GM20000 (cell line): ENCODE data around the gene HIC2.
"Not testable (repeated sequence)": the region's sequence is repeated elsewhere in the genome, so short reads cannot be mapped to it uniquely, and the experiment has no call there.

Experiments
- DNase-seq: peaks from one replicate; pipeline ENCODE4 v3.0.0; 2012; ENCODE audit warnings: low spot score

The HIC2 gene

DNA sequence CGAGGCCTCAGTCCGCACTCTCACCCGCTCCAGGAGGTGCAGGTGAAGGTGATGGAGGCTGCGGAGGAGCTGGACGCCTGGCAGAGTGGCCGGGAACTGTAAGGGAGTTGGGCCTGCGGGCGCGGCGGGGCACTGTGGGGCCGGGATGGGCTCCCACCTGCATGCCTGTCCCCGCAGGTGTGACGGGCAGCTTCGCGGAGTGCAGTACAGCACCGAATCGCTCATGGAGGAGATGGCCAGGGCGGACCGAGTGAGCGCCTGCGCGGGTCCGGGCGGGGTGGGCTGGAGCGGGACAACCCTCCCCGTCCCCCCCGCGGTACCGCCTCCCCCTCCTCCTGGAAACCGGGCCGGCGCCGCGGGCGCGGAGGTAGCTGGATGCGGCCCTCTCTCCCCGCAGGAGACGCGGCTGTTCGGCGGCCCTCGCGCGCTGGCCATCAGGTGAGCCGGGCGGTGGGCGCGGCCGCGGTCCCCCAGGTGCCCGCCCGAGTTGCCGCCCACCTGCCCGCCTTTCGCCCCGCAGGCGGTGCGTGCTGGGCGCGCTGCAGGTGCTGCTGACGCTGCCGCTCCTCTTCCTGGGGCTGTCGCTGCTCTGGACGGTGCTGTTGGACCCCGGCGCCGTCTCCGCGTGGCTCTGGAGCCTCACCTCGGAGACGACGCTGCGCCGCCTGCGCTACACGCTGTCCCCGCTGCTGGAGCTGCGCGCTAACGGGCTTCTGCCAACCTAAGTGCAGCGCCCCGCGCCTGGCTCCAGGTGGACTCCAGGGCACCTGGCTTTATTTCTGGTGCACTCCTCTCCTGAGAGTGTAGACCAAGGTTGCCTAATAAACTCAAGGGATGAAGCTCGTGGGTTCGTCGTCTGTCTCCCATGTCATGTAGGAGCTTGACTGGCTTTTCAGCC is 52.2 kb downstream of the HIC2 start:
- DNase-seq, result not testable (repeated sequence)

DNA sequence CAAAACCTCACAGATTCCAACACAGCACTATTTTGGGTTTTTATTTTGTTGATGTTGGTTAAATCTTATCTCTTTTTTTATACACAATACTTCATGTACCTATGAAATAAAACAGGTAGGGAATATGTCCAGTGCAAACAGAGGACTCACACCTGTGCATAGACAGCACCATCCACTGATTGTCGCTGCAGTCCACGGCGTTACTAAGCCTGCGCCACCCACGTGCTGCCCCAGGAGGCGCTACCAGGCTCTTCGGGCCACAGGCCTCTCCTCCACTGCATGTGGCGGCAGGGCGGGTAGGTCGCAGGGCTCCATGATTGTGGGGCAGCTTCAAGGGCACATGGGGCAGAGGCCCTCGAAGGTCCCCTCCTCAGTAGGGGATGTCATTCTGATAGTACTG is 55.8 kb downstream of the HIC2 start:
- DNase-seq, result not testable (repeated sequence)

GRCh38 chr22:21473664-21474063 is 56.5 kb downstream of the HIC2 start:
- not testable (repeated sequence) for DNase-seq

GRCh38 chr22:21484039-21484438 is 66.9 kb downstream of the HIC2 start:
- DNase-seq, result not testable (repeated sequence)

- DNase-seq, result not testable (repeated sequence)
These were observed 70.6 kb downstream of the HIC2 start for GRCh38 chr22:21487723-21488122.

DNA sequence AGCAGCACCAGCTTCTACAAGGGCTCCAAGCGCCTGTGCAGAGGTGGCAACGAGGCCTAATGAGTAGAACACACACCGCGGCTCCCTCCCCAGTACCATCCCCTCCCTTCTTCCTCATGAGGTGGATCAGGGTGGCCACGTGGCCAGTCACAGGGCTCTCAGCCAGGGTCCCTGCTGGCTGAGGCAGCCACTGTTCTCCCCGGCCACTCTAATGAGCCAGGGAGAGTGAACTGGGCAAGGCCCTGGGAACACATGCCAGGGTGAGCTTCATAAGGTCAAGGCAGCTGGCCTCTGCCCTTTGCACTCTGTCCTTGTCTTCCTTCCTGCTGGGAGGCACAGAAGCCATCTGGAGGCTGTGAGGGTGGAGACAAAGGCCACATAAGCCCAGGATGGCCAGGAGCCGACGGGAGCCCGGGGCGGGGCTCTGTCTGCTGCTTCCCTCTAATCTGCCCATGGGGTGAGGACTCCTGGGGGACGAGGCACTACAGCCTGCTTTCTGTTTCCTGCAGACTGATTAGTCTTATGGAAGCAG is 72.0 kb downstream of the HIC2 start:
- not testable (repeated sequence) for DNase-seq

DNA sequence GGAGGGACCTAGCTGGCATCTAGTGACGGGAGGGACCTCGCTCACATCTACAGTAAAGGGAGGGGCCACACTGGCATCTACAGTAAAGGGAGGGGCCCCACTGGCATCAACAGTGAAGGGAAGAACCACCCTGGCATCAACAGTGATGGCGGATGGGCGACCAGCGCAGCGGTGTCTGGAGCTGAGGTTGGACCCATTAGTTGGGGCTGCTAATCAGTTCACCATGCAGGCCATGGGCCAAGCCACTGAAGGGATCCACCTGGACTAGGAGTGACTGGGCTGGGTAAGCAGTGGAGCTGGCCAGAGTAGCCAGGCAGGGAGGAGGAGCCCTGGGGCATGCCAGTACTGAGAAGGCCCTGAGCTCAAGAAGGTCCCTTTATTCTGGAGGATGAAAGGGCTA is 73.4 kb downstream of the HIC2 start:
- DNase-seq, result not testable (repeated sequence)

GRCh38 chr22:21492271-21492670 is 75.1 kb downstream of the HIC2 start:
- DNase-seq, result not testable (repeated sequence)

- DNase-seq, result not testable (repeated sequence)
These were observed 76.9 kb downstream of the HIC2 start for GRCh38 chr22:21493789-21494782.

DNA sequence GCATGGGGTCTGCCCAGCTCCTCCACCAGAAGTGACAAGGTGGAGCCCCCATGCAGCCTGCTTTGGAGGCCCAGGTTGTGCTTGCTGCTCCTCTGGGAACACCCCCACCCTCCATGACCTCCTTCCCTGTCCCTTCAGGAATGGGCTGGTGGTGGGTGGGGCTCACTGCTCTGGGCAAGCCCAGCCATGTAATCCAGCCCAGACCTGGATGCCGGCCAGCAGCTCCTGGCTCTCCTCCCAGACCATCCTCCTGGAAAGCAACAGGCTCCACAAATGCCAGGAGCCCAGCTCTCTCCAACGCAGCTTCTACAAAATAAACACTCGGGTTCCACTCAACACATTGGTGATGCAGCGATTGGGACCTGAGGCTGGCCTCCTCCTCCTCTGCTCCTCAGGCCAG is 80.8 kb downstream of the HIC2 start:
- DNase-seq, result not testable (repeated sequence)

- DNase-seq, result not testable (repeated sequence)
These were observed 81.3 kb downstream of the HIC2 start for GRCh38 chr22:21498489-21498888.

- not testable (repeated sequence) for DNase-seq
These were observed 82.7 kb downstream of the HIC2 start for GRCh38 chr22:21499623-21500506.
